Liver (tissue), 9 donors: ENCODE results near the gene ICOSLG. TPM values are rescaled to one million over a fixed set of nuclear protein-coding genes. Genes with fewer than 3 reads are reported as not detected.

ENCODE experiments used
- DNase-seq: peaks from one replicate; pipeline ENCODE4 v3.0.0-alpha.2; 2017; ENCODE audit warnings: low spot score
- H3K27ac ChIP-seq, 2 donors: one replicate each; pipeline ENCODE4 v1.7.0; 2013; ENCODE audit warnings: inconsistent platforms in 2 of 2, low read length in 2 of 2, control low read depth in 1 of 2, low read depth in 1 of 2, mild to moderate bottlenecking in 1 of 2
- H3K27me3 ChIP-seq, 4 donors: one replicate each; pipeline versions ENCODE4 v1.6.1 to v1.7.0; 2013; ENCODE audit warnings: low read length in 3 of 4, inconsistent platforms in 1 of 4, mild to moderate bottlenecking in 1 of 4, moderate library complexity in 1 of 4; ENCODE audit not compliant: control insufficient read depth in 4 of 4, insufficient read depth in 4 of 4
- H3K36me3 ChIP-seq, 4 donors: one replicate each; pipeline versions ENCODE4 v1.6.1 to v1.7.0; 2013; ENCODE audit warnings: low read length in 3 of 4, mild to moderate bottlenecking in 3 of 4, low read depth in 1 of 4, moderate library complexity in 1 of 4; ENCODE audit not compliant: control insufficient read depth in 4 of 4, insufficient read depth in 3 of 4
- H3K4me1 ChIP-seq, 4 donors: one replicate each; pipeline versions ENCODE4 v1.6.1 to v1.7.0; 2013; ENCODE audit warnings: low read length in 3 of 4, mild to moderate bottlenecking in 3 of 4, moderate library complexity in 1 of 4; ENCODE audit not compliant: control insufficient read depth in 4 of 4, insufficient read depth in 4 of 4
- H3K4me3 ChIP-seq, 3 donors: one replicate each; pipeline versions ENCODE4 v1.6.1 to v1.7.0; 2013; ENCODE audit warnings: low read length in 3 of 3, control low read depth in 1 of 3, low read depth in 1 of 3, mild to moderate bottlenecking in 1 of 3
- H3K9ac ChIP-seq, 2 donors: one replicate each; pipeline ENCODE4 v1.7.0; 2013; ENCODE audit warnings: low read length in 2 of 2, mild to moderate bottlenecking in 2 of 2, moderate library complexity in 2 of 2, control low read depth in 1 of 2, low read depth in 1 of 2
- H3K9me3 ChIP-seq, 4 donors: one replicate each; pipeline versions ENCODE4 v1.6.1 to v1.7.0; 2013; ENCODE audit warnings: low read length in 3 of 4; ENCODE audit not compliant: control insufficient read depth in 4 of 4
- CTCF ChIP-seq: fragments of 150-350 bp; IDR thresholded peaks from 2 replicates; pipeline ENCODE4 v1.5.1; 2017; ENCODE audit warnings: improper control_type of control experiment, low read depth, low read length; ENCODE audit not compliant: missing input control
- EGR1 ChIP-seq, 2 donors: IDR thresholded peaks; 2 replicates each; pipeline ENCODE4 v1.6.1; 2016 to 2018; ENCODE audit warnings: antibody characterized with exemption in 2 of 2, low read depth in 2 of 2
- FOXA1 ChIP-seq: IDR thresholded peaks from 2 replicates; pipeline ENCODE4 v1.6.1; 2016; ENCODE audit warnings: antibody characterized with exemption
- FOXA2 ChIP-seq: IDR thresholded peaks from 2 replicates; pipeline ENCODE4 v1.6.1; 2016; ENCODE audit warnings: antibody characterized with exemption
- GABPA ChIP-seq, 2 donors: IDR thresholded peaks in 1 of 2; conservative IDR thresholded peaks in 1 of 2; 2 replicates each; pipeline ENCODE4 v1.6.1; 2016; ENCODE audit warnings: antibody characterized with exemption in 2 of 2, mild to moderate bottlenecking in 1 of 2, moderate library complexity in 1 of 2
- HNF4A ChIP-seq, 2 donors: conservative IDR thresholded peaks; 2 replicates each; pipeline ENCODE4 v1.6.1; 2016; ENCODE audit warnings: antibody characterized with exemption in 2 of 2, mild to moderate bottlenecking in 2 of 2
- HNF4G ChIP-seq: IDR thresholded peaks from 2 replicates; pipeline ENCODE4 v1.6.1; 2016; ENCODE audit warnings: antibody characterized with exemption
- JUND ChIP-seq, 2 donors: IDR thresholded peaks; 2 replicates each; pipeline ENCODE4 v1.6.1; 2016; ENCODE audit warnings: antibody characterized with exemption in 2 of 2
- MAX ChIP-seq: IDR thresholded peaks from 2 replicates; pipeline ENCODE4 v1.6.1; 2016; ENCODE audit warnings: antibody characterized with exemption
- NR2F2 ChIP-seq: IDR thresholded peaks from 2 replicates; pipeline ENCODE4 v1.6.1; 2016; ENCODE audit warnings: antibody characterized with exemption
- RAD21 ChIP-seq, 2 donors: IDR thresholded peaks; 2 replicates each; pipeline ENCODE4 v1.6.1; 2016; ENCODE audit warnings: antibody characterized with exemption in 2 of 2, mild to moderate bottlenecking in 2 of 2
- RXRA ChIP-seq, 2 donors: IDR thresholded peaks; 2 replicates each; pipeline ENCODE4 v1.6.1; 2017 to 2018; ENCODE audit warnings: antibody characterized with exemption in 2 of 2, mild to moderate bottlenecking in 1 of 2
- SP1 ChIP-seq: IDR thresholded peaks from 2 replicates; pipeline ENCODE4 v1.6.1; 2018; ENCODE audit warnings: antibody characterized with exemption, mild to moderate bottlenecking
- TAF1 ChIP-seq: conservative IDR thresholded peaks from 2 replicates; pipeline ENCODE4 v1.6.1; 2016; ENCODE audit warnings: antibody characterized with exemption, mild to moderate bottlenecking
- YY1 ChIP-seq: IDR thresholded peaks from 2 replicates; pipeline ENCODE4 v1.6.1; 2016; ENCODE audit warnings: antibody characterized with exemption, mild to moderate bottlenecking
- WGBS: extraction: QIAGEN DNeasy Blood & Tissue Kit; methylation state at CpG from one replicate; pipeline ENCODE4 v1.1.7; 2013; 5-methylcytosine and 5-hydroxymethylcytosine counted together
- polyA plus RNA-seq, 2 donors: library from polyadenylated mRNA; stranded (reverse) in 1 of 2; unstranded in 1 of 2; fragments of 200-250 nt in 1 of 2; fragments of >200 nt in 1 of 2; fragmentation: Nextera tagmentation in 1 of 2; extraction: Ambion mirVana in 1 of 2; gene quantifications; one replicate each; pipeline versions ENCODE4 v1.2.1 to v1.2.3, GENCODE V29; 2013 to 2015
- total RNA-seq, 2 donors: library from RNA; depleted of rRNA; stranded (reverse); fragments of >200 nt; gene quantifications; one replicate each; pipeline ENCODE4 v1.2.3, GENCODE V29; 2014
- TF ChIP-seq, protein P1 (sequence below): IDR thresholded peaks from 2 replicates; pipeline ENCODE4 v1.6.1; 2016; ENCODE audit warnings: antibody characterized with exemption, mild to moderate bottlenecking
- TF ChIP-seq, protein P2 (sequence below): IDR thresholded peaks from 2 replicates; pipeline ENCODE4 v1.6.1; 2016; ENCODE audit warnings: antibody characterized with exemption
- TF ChIP-seq, protein P3 (sequence below): IDR thresholded peaks from 2 replicates; pipeline ENCODE4 v1.6.1; 2016; ENCODE audit warnings: antibody characterized with exemption
- donor health status: healthy.
- donor health status: healthy.
- donor health status: healthy.
- donor health status: healthy.
- donor health status: healthy.

Gene ICOSLG
- total and polyA plus RNA-seq, 4 donors: 0.69 to 1.6 (median 1.1) TPM

DNA sequence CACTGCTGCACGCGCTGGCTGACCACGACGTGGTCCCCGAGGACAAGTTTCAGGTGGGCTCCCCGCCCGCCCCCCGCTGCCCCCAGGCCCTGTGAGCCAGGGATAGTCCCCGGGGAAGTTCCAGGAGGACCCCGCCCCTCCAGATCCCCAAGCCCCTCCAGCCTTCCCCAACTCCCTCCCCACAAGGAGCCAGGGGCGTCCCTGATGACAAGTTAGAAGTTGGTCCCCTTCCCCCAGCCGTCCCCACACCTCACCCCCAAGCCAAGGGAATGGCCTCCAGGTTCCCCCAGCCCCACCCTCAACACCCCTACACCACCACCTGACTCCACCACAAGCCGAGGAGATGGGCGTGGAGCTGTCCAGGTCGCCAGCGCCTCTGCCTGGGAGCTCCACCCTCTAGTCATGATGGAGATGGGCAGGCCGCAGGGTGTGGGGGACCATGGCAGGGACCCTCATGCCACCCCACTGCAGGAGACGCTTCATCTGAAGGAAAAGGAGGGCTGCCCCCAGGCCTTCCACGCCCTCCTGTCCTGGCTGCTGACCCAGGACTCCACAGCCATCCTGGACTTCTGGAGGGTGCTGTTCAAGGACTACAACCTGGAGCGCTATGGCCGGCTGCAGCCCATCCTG, 45.5 kb upstream of the ICOSLG start:
- TF ChIP-seq GABPA (IDR thresholded peaks at IDR 0.05 in 1 of 2, conservative IDR thresholded peaks at IDR 0.05 in 1 of 2) (no peak), SP1 (no peak), FOXA2 (no peak), RAD21 (IDR thresholded peaks at IDR 0.05) (no peak), HNF4G (no peak), HNF4A (conservative IDR thresholded peaks at IDR 0.05) (no peak), YY1 (no peak), RXRA (IDR thresholded peaks at IDR 0.05) (no peak), FOXA1 (no peak), TAF1 (no peak), MAX (no peak), NR2F2 (no peak), EGR1 (IDR thresholded peaks at IDR 0.05; ENCODE audit: low read depth in 2 of 2) (no peak), CTCF (no peak), JUND (IDR thresholded peaks at IDR 0.05) (no peak)
- TF ChIP-seq, protein P1, sequence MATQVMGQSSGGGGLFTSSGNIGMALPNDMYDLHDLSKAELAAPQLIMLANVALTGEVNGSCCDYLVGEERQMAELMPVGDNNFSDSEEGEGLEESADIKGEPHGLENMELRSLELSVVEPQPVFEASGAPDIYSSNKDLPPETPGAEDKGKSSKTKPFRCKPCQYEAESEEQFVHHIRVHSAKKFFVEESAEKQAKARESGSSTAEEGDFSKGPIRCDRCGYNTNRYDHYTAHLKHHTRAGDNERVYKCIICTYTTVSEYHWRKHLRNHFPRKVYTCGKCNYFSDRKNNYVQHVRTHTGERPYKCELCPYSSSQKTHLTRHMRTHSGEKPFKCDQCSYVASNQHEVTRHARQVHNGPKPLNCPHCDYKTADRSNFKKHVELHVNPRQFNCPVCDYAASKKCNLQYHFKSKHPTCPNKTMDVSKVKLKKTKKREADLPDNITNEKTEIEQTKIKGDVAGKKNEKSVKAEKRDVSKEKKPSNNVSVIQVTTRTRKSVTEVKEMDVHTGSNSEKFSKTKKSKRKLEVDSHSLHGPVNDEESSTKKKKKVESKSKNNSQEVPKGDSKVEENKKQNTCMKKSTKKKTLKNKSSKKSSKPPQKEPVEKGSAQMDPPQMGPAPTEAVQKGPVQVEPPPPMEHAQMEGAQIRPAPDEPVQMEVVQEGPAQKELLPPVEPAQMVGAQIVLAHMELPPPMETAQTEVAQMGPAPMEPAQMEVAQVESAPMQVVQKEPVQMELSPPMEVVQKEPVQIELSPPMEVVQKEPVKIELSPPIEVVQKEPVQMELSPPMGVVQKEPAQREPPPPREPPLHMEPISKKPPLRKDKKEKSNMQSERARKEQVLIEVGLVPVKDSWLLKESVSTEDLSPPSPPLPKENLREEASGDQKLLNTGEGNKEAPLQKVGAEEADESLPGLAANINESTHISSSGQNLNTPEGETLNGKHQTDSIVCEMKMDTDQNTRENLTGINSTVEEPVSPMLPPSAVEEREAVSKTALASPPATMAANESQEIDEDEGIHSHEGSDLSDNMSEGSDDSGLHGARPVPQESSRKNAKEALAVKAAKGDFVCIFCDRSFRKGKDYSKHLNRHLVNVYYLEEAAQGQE: no peak
- TF ChIP-seq, protein P2, sequence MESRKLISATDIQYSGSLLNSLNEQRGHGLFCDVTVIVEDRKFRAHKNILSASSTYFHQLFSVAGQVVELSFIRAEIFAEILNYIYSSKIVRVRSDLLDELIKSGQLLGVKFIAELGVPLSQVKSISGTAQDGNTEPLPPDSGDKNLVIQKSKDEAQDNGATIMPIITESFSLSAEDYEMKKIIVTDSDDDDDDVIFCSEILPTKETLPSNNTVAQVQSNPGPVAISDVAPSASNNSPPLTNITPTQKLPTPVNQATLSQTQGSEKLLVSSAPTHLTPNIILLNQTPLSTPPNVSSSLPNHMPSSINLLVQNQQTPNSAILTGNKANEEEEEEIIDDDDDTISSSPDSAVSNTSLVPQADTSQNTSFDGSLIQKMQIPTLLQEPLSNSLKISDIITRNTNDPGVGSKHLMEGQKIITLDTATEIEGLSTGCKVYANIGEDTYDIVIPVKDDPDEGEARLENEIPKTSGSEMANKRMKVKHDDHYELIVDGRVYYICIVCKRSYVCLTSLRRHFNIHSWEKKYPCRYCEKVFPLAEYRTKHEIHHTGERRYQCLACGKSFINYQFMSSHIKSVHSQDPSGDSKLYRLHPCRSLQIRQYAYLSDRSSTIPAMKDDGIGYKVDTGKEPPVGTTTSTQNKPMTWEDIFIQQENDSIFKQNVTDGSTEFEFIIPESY: no peak
- TF ChIP-seq, protein P3, sequence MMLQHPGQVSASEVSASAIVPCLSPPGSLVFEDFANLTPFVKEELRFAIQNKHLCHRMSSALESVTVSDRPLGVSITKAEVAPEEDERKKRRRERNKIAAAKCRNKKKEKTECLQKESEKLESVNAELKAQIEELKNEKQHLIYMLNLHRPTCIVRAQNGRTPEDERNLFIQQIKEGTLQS: no peak
- no peaks in the 10 kb centered on the region for H3K9me3 ChIP-seq
- H3K36me3 ChIP-seq: no peaks in the 10 kb centered on the region
- no peaks in the 10 kb centered on the region for H3K27me3 ChIP-seq
- 67% methylated on average over 21 of the region's 21 CpGs for whole genome bisulfite sequencing
- no peak overlapping the region for H3K9ac ChIP-seq
- H3K4me3 ChIP-seq: no peak overlapping the region
- DNase-seq: no peak
- no peak overlapping the region for H3K27ac ChIP-seq
- no peaks in the 10 kb centered on the region for H3K4me1 ChIP-seq
